Stomach (tissue), 4 donors: ENCODE data around the gene TGFBR3L.

Experiments
- POLR2A ChIP-seq, 4 donors: fragments of 450-650 bp; IDR thresholded peaks; one replicate each; pipeline ENCODE4 v1.6.1; 2016; ENCODE audit warnings: antibody characterized with exemption in 4 of 4, control low read depth in 2 of 4, mild to moderate bottlenecking in 1 of 4, moderate library complexity in 1 of 4
- TF ChIP-seq, protein P1 (sequence below), 7 experiments: fragments of 450-650 bp in 4 of 7; fragments of 200-600 bp in 3 of 7; sonication (generic) in 3 of 7; IDR thresholded peaks; one replicate each; pipeline ENCODE4 v1.5.1; 2016 to 2019; ENCODE audit warnings: antibody characterized with exemption in 7 of 7, control low read depth in 2 of 7, mild to moderate bottlenecking in 1 of 7

- TF ChIP-seq, protein P1, sequence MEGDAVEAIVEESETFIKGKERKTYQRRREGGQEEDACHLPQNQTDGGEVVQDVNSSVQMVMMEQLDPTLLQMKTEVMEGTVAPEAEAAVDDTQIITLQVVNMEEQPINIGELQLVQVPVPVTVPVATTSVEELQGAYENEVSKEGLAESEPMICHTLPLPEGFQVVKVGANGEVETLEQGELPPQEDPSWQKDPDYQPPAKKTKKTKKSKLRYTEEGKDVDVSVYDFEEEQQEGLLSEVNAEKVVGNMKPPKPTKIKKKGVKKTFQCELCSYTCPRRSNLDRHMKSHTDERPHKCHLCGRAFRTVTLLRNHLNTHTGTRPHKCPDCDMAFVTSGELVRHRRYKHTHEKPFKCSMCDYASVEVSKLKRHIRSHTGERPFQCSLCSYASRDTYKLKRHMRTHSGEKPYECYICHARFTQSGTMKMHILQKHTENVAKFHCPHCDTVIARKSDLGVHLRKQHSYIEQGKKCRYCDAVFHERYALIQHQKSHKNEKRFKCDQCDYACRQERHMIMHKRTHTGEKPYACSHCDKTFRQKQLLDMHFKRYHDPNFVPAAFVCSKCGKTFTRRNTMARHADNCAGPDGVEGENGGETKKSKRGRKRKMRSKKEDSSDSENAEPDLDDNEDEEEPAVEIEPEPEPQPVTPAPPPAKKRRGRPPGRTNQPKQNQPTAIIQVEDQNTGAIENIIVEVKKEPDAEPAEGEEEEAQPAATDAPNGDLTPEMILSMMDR (IDR thresholded peaks at IDR 0.05), result no peak
- TF ChIP-seq POLR2A (IDR thresholded peaks at IDR 0.05), result no peak
These were observed 5.7 kb upstream of the TGFBR3L start for GRCh38 chr19:7908742-7909461.
